ENCODE results near the gene SUFU. TPM values are rescaled to one million over a fixed set of nuclear protein-coding genes. Genes with fewer than 3 reads are reported as not detected.

SUFU gene
- total and polyA plus RNA-seq, 2 experiments from 2014 or later, result 10.9 to 18.2 TPM

- Histone ChIP-seq H4K20me1 (ENCODE audit: insufficient read depth, poor library complexity, severe bottlenecking) (peaks cover 3% of the 10 kb centered on the region), H3K27ac (no peak overlapping the region), H3K27me3 (no peaks in the 10 kb centered on the region), H3K4me2 (no peak overlapping the region), H2AFZ (no peak overlapping the region), H3K79me2 (peaks cover 42% of the 10 kb centered on the region), H3K9me2 (replicated peaks; ENCODE audit: insufficient read depth) (no peaks in the 10 kb centered on the region), H3K4me1 (ENCODE audit: insufficient read depth) (no peaks in the 10 kb centered on the region), H3K9me3 (ENCODE audit: low read depth) (no peaks in the 10 kb centered on the region), H3K36me3 (replicated peaks; ENCODE audit: insufficient read depth, low read depth) (no peaks in the 10 kb centered on the region), H3K4me3 (no peak overlapping the region)
- no peak for DNase-seq (ENCODE audit: low spot score)
- WGBS (ENCODE audit: low lambda C conversion rate, missing lambda C conversion rate), result 96% methylated on average over 7 of the region's 7 CpGs
- TF ChIP-seq, protein P1, sequence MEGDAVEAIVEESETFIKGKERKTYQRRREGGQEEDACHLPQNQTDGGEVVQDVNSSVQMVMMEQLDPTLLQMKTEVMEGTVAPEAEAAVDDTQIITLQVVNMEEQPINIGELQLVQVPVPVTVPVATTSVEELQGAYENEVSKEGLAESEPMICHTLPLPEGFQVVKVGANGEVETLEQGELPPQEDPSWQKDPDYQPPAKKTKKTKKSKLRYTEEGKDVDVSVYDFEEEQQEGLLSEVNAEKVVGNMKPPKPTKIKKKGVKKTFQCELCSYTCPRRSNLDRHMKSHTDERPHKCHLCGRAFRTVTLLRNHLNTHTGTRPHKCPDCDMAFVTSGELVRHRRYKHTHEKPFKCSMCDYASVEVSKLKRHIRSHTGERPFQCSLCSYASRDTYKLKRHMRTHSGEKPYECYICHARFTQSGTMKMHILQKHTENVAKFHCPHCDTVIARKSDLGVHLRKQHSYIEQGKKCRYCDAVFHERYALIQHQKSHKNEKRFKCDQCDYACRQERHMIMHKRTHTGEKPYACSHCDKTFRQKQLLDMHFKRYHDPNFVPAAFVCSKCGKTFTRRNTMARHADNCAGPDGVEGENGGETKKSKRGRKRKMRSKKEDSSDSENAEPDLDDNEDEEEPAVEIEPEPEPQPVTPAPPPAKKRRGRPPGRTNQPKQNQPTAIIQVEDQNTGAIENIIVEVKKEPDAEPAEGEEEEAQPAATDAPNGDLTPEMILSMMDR (IDR thresholded peaks at IDR 0.05; ENCODE audit: poor library complexity), result no peak
- TF ChIP-seq EZH2phosphoT487 (IDR thresholded peaks at IDR 0.05; ENCODE audit: low read depth, severe bottlenecking, unreplicated experiment) (no peak), EZH2 (IDR thresholded peaks at IDR 0.05; ENCODE audit: borderline replicate concordance) (no peak)
Measured at GRCh38 chr10:102535481-102536147, 31.8 kb downstream of the SUFU start.

DNA sequence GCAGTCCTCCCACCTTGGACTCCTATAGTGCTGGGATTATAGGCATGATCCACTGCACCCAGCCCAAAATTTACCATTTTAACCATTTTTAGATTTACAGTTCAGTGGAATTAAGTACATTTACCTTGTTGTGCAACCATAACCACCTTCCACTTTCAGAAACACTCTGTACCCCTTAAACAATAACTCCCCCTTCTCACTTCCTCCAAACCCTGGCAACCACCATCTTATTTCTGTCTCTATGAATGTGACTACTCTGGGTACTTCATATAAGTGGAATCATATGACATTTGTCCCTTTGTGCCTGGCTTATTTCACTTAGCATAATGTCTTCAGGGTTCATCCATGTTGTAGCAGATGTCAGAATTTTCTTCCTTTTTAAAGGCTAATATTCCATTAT lies 33.6 kb downstream of the SUFU start:
- TF ChIP-seq EZH2 (IDR thresholded peaks at IDR 0.05; ENCODE audit: borderline replicate concordance) (no peak), EZH2phosphoT487 (IDR thresholded peaks at IDR 0.05; ENCODE audit: low read depth, severe bottlenecking, unreplicated experiment) (no peak)
- TF ChIP-seq, protein P1 (IDR thresholded peaks at IDR 0.05; ENCODE audit: poor library complexity), result no peak
- Histone ChIP-seq H3K9me3 (ENCODE audit: low read depth) (no peaks in the 10 kb centered on the region), H2AFZ (no peak overlapping the region), H3K4me2 (no peak overlapping the region), H3K36me3 (replicated peaks; ENCODE audit: insufficient read depth, low read depth) (no peaks in the 10 kb centered on the region), H3K79me2 (peaks cover 35% of the 10 kb centered on the region), H3K4me3 (no peak overlapping the region), H3K27me3 (no peaks in the 10 kb centered on the region), H3K4me1 (ENCODE audit: insufficient read depth) (no peaks in the 10 kb centered on the region), H3K27ac (no peak overlapping the region), H3K9me2 (replicated peaks; ENCODE audit: insufficient read depth) (no peaks in the 10 kb centered on the region), H4K20me1 (ENCODE audit: insufficient read depth, poor library complexity, severe bottlenecking) (peaks cover 3% of the 10 kb centered on the region)
- DNase-seq (ENCODE audit: low spot score), result no peak

DNA sequence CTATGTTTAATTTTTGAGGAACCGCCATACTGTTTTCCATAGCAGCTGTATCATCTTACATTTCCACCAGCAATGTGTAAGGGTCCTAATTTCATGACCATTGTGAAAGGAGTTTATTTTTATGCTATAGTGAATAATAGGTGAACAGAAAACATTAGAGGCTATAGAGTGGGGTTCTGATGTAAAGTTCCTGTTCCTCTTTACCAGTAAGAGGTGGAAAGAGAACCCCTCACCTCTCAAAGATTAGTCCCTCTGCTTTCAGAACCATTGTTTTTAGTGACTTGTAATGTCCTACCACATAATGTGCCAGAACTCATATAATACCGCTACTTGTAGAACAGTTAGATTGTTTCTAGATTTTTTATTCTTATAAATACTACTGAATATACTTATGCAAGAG lies 34.2 kb downstream of the SUFU start:
- Histone ChIP-seq H3K9me3 (ENCODE audit: low read depth) (no peaks in the 10 kb centered on the region), H3K79me2 (peaks cover 34% of the 10 kb centered on the region), H3K4me1 (ENCODE audit: insufficient read depth) (no peaks in the 10 kb centered on the region), H2AFZ (no peak overlapping the region), H3K27ac (no peak overlapping the region), H3K27me3 (no peaks in the 10 kb centered on the region), H3K9me2 (replicated peaks; ENCODE audit: insufficient read depth) (no peaks in the 10 kb centered on the region), H3K4me2 (no peak overlapping the region), H3K4me3 (no peak overlapping the region), H4K20me1 (ENCODE audit: insufficient read depth, poor library complexity, severe bottlenecking) (peaks cover 3% of the 10 kb centered on the region), H3K36me3 (replicated peaks; ENCODE audit: insufficient read depth, low read depth) (no peaks in the 10 kb centered on the region)
- no peak for DNase-seq (ENCODE audit: low spot score)
- TF ChIP-seq EZH2phosphoT487 (IDR thresholded peaks at IDR 0.05; ENCODE audit: low read depth, severe bottlenecking, unreplicated experiment) (no peak), EZH2 (IDR thresholded peaks at IDR 0.05; ENCODE audit: borderline replicate concordance) (no peak)
- TF ChIP-seq, protein P1 (IDR thresholded peaks at IDR 0.05; ENCODE audit: poor library complexity), result no peak
- 98% methylated on average over 2 of the region's 2 CpGs for WGBS (ENCODE audit: low lambda C conversion rate, missing lambda C conversion rate)
